ENCODE measurements around the gene USP32.
"Not testable (repeated sequence)": the region's sequence is repeated elsewhere in the genome, so short reads cannot be mapped to it uniquely, and the experiment has no call there.

Gene USP32

GRCh38 chr17:60318326-60318725 lies 73.6 kb downstream of the USP32 start:
- no peak overlapping the region for H3K27ac ChIP-seq (ENCODE audit: low read depth, low read length)
- H3K9ac ChIP-seq (ENCODE audit: low read length), result no peak overlapping the region
- H3K9me2 ChIP-seq (replicated peaks; ENCODE audit: insufficient read depth, low read length), result no peaks in the 10 kb centered on the region
- H3K79me2 ChIP-seq (ENCODE audit: insufficient read depth, low read length), result peaks cover 11% of the 10 kb centered on the region; the same call in 1 of the 2 replicates
- no peaks in the 10 kb centered on the region for H3K9me3 ChIP-seq (ENCODE audit: insufficient read depth, low read length)
- no peaks in the 10 kb centered on the region for H3K36me3 ChIP-seq (ENCODE audit: low read length)
- no peaks in the 10 kb centered on the region; the same call in 1 of the 2 replicates for H4K20me1 ChIP-seq (ENCODE audit: low read depth, low read length)
- no peaks in the 10 kb centered on the region for H3F3A ChIP-seq (ENCODE audit: insufficient read depth)
- TF ChIP-seq EZH2phosphoT487 (conservative IDR thresholded peaks at IDR 0.05; ENCODE audit: low read length), result no peak
- no peak for TF ChIP-seq CTCF (IDR thresholded peaks at IDR 0.05; ENCODE audit: insufficient read depth, low read length, poor library complexity, severe bottlenecking)
- no peak overlapping the region for H2AFZ ChIP-seq (ENCODE audit: low read depth, low read length, severe bottlenecking)
- no peaks in the 10 kb centered on the region for H3K27me3 ChIP-seq (ENCODE audit: low read length)
- no peak overlapping the region for H3K4me3 ChIP-seq (ENCODE audit: insufficient read depth, low read length, poor library complexity, severe bottlenecking)
- no peak overlapping the region for H3K4me2 ChIP-seq (ENCODE audit: low read depth, low read length, poor library complexity, severe bottlenecking)

- Histone ChIP-seq H3K36me3 (ENCODE audit: low read length) (no peaks in the 10 kb centered on the region), H3K4me3 (ENCODE audit: insufficient read depth, low read length, poor library complexity, severe bottlenecking) (no peak overlapping the region), H3K9ac (ENCODE audit: low read length) (no peak overlapping the region), H3K79me2 (ENCODE audit: insufficient read depth, low read length) (peaks cover 8% of the 10 kb centered on the region; the same call in 1 of the 2 replicates), H3K9me2 (replicated peaks; ENCODE audit: insufficient read depth, low read length) (no peaks in the 10 kb centered on the region), H3F3A (ENCODE audit: insufficient read depth) (no peaks in the 10 kb centered on the region), H3K9me3 (ENCODE audit: insufficient read depth, low read length) (no peaks in the 10 kb centered on the region), H3K4me2 (ENCODE audit: low read depth, low read length, poor library complexity, severe bottlenecking) (no peak overlapping the region), H3K27me3 (ENCODE audit: low read length) (no peaks in the 10 kb centered on the region), H2AFZ (ENCODE audit: low read depth, low read length, severe bottlenecking) (no peak overlapping the region), H4K20me1 (ENCODE audit: low read depth, low read length) (no peaks in the 10 kb centered on the region), H3K27ac (ENCODE audit: low read depth, low read length) (no peak overlapping the region)
- TF ChIP-seq CTCF (IDR thresholded peaks at IDR 0.05; ENCODE audit: insufficient read depth, low read length, poor library complexity, severe bottlenecking) (no peak), EZH2phosphoT487 (conservative IDR thresholded peaks at IDR 0.05; ENCODE audit: low read length) (no peak)
Measured at GRCh38 chr17:60315650-60316049, 76.3 kb downstream of the USP32 start.

DNA sequence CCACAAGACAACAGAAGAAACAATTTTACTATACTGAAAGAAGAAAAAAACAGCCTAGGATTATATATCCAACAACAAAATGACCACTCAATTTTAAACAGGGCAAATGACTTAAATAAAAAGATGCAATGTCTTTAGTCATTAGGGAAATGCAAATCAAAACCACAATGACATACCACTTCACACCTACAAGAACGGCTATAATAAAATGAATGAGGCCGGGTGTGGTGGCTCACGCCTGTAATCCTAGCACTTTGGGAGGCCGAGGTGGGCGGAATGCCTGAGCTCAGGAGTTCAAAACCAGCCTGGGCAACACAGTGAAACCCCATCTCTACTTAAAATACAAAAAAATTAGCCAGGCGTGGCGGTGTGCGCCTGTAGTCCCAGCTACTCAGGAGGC lies 77.0 kb downstream of the USP32 start:
- not testable (repeated sequence) for H3K9me3 ChIP-seq (ENCODE audit: insufficient read depth, low read length); H2AFZ ChIP-seq (ENCODE audit: low read depth, low read length, severe bottlenecking); H3F3A ChIP-seq (ENCODE audit: insufficient read depth); H3K27me3 ChIP-seq (ENCODE audit: low read length); H3K79me2 ChIP-seq (ENCODE audit: insufficient read depth, low read length); H3K9ac ChIP-seq (ENCODE audit: low read length); H3K36me3 ChIP-seq (ENCODE audit: low read length); H3K9me2 ChIP-seq (replicated peaks; ENCODE audit: insufficient read depth, low read length); H3K4me3 ChIP-seq (ENCODE audit: insufficient read depth, low read length, poor library complexity, severe bottlenecking); H3K27ac ChIP-seq (ENCODE audit: low read depth, low read length); H4K20me1 ChIP-seq (ENCODE audit: low read depth, low read length)
- H3K4me2 ChIP-seq (ENCODE audit: low read depth, low read length, poor library complexity, severe bottlenecking), result peak overlapping the region; percentile 16

- Histone ChIP-seq H3K4me2 (ENCODE audit: low read depth, low read length, poor library complexity, severe bottlenecking) (peak overlapping the region; percentile 16), H2AFZ (ENCODE audit: low read depth, low read length, severe bottlenecking) (no peak overlapping the region), H3K9me3 (ENCODE audit: insufficient read depth, low read length) (no peaks in the 10 kb centered on the region), H4K20me1 (ENCODE audit: low read depth, low read length) (no peaks in the 10 kb centered on the region), H3K9ac (ENCODE audit: low read length) (no peak overlapping the region), H3K9me2 (replicated peaks; ENCODE audit: insufficient read depth, low read length) (no peaks in the 10 kb centered on the region), H3K27ac (ENCODE audit: low read depth, low read length) (no peak overlapping the region), H3F3A (ENCODE audit: insufficient read depth) (no peaks in the 10 kb centered on the region), H3K79me2 (ENCODE audit: insufficient read depth, low read length) (peaks cover 8% of the 10 kb centered on the region; the same call in 1 of the 2 replicates), H3K4me3 (ENCODE audit: insufficient read depth, low read length, poor library complexity, severe bottlenecking) (no peak overlapping the region), H3K36me3 (ENCODE audit: low read length) (no peaks in the 10 kb centered on the region), H3K27me3 (ENCODE audit: low read length) (no peaks in the 10 kb centered on the region)
- TF ChIP-seq EZH2phosphoT487 (conservative IDR thresholded peaks at IDR 0.05; ENCODE audit: low read length) (no peak), CTCF (IDR thresholded peaks at IDR 0.05; ENCODE audit: insufficient read depth, low read length, poor library complexity, severe bottlenecking) (no peak)
Measured at GRCh38 chr17:60314423-60314822, 77.5 kb downstream of the USP32 start.

Measured in SU-DHL-6 (cell line).